ENCODE results near the gene PARVB. TPM values are rescaled to one million over a fixed set of nuclear protein-coding genes. Genes with fewer than 3 reads are reported as not detected.

The PARVB gene
- total RNA-seq, 1 experiment from 2014 or later = 35.3 TPM

- Histone ChIP-seq H4K20me1 (ENCODE audit: insufficient read depth) (no peaks in the 10 kb centered on the region), H2AFZ (no peak overlapping the region), H3K36me3 (ENCODE audit: low read depth) (no peaks in the 10 kb centered on the region), H3K27ac (no peak overlapping the region), H3F3A (ENCODE audit: insufficient read depth, low read depth) (no peaks in the 10 kb centered on the region), H3K4me3 (no peak overlapping the region), H3K27me3 (ENCODE audit: insufficient read depth, low read depth) (peaks cover 69% of the 10 kb centered on the region), H3K9me2 (ENCODE audit: insufficient read depth) (no peaks in the 10 kb centered on the region), H3K4me1 (replicated peaks; ENCODE audit: insufficient read depth) (no peaks in the 10 kb centered on the region), H3K9me3 (ENCODE audit: insufficient read depth, low read depth) (peaks cover 10% of the 10 kb centered on the region; the same call in 1 of the 2 replicates), H3K4me2 (no peak overlapping the region), H3K79me2 (ENCODE audit: low read depth) (no peaks in the 10 kb centered on the region)
- intact Hi-C loops (cut with micrococcal nuclease; ENCODE audit: unreplicated experiment) = no loop called here
- ChIA-PET CTCF (no interaction called here), POLR2A (ENCODE audit: unreplicated experiment) (no interaction called here)
- DNase-seq = no peak
- TF ChIP-seq CTCF (conservative IDR thresholded peaks at IDR 0.05) = no peak
- no peak for TF ChIP-seq EZH2 (IDR thresholded peaks at IDR 0.05; ENCODE audit: low read depth)
- no TSS peak for BruUV-seq (replicated peaks)
Measured at GRCh38 chr22:44206330-44206645, 182.2 kb downstream of the PARVB start.

GRCh38 chr22:44206696-44207095 lies 182.6 kb downstream of the PARVB start:
- ChIA-PET POLR2A (ENCODE audit: unreplicated experiment) (no interaction called here), CTCF (no interaction called here)
- intact Hi-C loops (cut with micrococcal nuclease; ENCODE audit: unreplicated experiment) = no loop called here

GRCh38 chr22:44207173-44207980 lies 183.3 kb downstream of the PARVB start:
- Histone ChIP-seq H2AFZ (no peak overlapping the region), H3K9me3 (ENCODE audit: insufficient read depth, low read depth) (peaks cover 10% of the 10 kb centered on the region; the same call in 1 of the 2 replicates), H3K4me1 (replicated peaks; ENCODE audit: insufficient read depth) (no peaks in the 10 kb centered on the region), H3K9me2 (ENCODE audit: insufficient read depth) (no peaks in the 10 kb centered on the region), H3K27me3 (ENCODE audit: insufficient read depth, low read depth) (peaks cover 63% of the 10 kb centered on the region), H3K4me3 (no peak overlapping the region), H3K79me2 (ENCODE audit: low read depth) (no peaks in the 10 kb centered on the region), H3K4me2 (no peak overlapping the region), H4K20me1 (ENCODE audit: insufficient read depth) (no peaks in the 10 kb centered on the region), H3F3A (ENCODE audit: insufficient read depth, low read depth) (no peaks in the 10 kb centered on the region), H3K36me3 (ENCODE audit: low read depth) (no peaks in the 10 kb centered on the region), H3K27ac (no peak overlapping the region)
- no TSS peak for BruUV-seq (replicated peaks)
- ChIA-PET POLR2A (ENCODE audit: unreplicated experiment) (no interaction called here), CTCF (no interaction called here)
- intact Hi-C loops (cut with micrococcal nuclease; ENCODE audit: unreplicated experiment) = no loop called here
- no peak for DNase-seq
- TF ChIP-seq EZH2 (IDR thresholded peaks at IDR 0.05; ENCODE audit: low read depth) (no peak), CTCF (conservative IDR thresholded peaks at IDR 0.05) (no peak)

More at GRCh38 chr22:44206696-44207095, 182.6 kb downstream of the PARVB start:
- Histone ChIP-seq H3K27me3 (ENCODE audit: insufficient read depth, low read depth) (peaks cover 65% of the 10 kb centered on the region), H2AFZ (no peak overlapping the region), H3F3A (ENCODE audit: insufficient read depth, low read depth) (no peaks in the 10 kb centered on the region), H3K4me3 (no peak overlapping the region), H3K9me2 (ENCODE audit: insufficient read depth) (no peaks in the 10 kb centered on the region), H4K20me1 (ENCODE audit: insufficient read depth) (no peaks in the 10 kb centered on the region), H3K4me1 (replicated peaks; ENCODE audit: insufficient read depth) (no peaks in the 10 kb centered on the region), H3K36me3 (ENCODE audit: low read depth) (no peaks in the 10 kb centered on the region), H3K9me3 (ENCODE audit: insufficient read depth, low read depth) (peaks cover 10% of the 10 kb centered on the region; the same call in 1 of the 2 replicates), H3K4me2 (no peak overlapping the region), H3K27ac (no peak overlapping the region), H3K79me2 (ENCODE audit: low read depth) (no peaks in the 10 kb centered on the region)
- TF ChIP-seq EZH2 (IDR thresholded peaks at IDR 0.05; ENCODE audit: low read depth) = no peak
- TF ChIP-seq CTCF (conservative IDR thresholded peaks at IDR 0.05) = no peak
- no TSS peak for BruUV-seq (replicated peaks)
- no peak for DNase-seq
